COR-L47 (cell line): ENCODE data around the gene SLC30A1.
"Not testable (repeated sequence)": the region's sequence is repeated elsewhere in the genome, so short reads cannot be mapped to it uniquely, and the experiment has no call there.

Experiments
- DNase-seq: peaks from one replicate; lab custom pipeline; 2025; lab: John Stamatoyannopoulos, UW

Gene SLC30A1, protein sequence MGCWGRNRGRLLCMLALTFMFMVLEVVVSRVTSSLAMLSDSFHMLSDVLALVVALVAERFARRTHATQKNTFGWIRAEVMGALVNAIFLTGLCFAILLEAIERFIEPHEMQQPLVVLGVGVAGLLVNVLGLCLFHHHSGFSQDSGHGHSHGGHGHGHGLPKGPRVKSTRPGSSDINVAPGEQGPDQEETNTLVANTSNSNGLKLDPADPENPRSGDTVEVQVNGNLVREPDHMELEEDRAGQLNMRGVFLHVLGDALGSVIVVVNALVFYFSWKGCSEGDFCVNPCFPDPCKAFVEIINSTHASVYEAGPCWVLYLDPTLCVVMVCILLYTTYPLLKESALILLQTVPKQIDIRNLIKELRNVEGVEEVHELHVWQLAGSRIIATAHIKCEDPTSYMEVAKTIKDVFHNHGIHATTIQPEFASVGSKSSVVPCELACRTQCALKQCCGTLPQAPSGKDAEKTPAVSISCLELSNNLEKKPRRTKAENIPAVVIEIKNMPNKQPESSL

DNA sequence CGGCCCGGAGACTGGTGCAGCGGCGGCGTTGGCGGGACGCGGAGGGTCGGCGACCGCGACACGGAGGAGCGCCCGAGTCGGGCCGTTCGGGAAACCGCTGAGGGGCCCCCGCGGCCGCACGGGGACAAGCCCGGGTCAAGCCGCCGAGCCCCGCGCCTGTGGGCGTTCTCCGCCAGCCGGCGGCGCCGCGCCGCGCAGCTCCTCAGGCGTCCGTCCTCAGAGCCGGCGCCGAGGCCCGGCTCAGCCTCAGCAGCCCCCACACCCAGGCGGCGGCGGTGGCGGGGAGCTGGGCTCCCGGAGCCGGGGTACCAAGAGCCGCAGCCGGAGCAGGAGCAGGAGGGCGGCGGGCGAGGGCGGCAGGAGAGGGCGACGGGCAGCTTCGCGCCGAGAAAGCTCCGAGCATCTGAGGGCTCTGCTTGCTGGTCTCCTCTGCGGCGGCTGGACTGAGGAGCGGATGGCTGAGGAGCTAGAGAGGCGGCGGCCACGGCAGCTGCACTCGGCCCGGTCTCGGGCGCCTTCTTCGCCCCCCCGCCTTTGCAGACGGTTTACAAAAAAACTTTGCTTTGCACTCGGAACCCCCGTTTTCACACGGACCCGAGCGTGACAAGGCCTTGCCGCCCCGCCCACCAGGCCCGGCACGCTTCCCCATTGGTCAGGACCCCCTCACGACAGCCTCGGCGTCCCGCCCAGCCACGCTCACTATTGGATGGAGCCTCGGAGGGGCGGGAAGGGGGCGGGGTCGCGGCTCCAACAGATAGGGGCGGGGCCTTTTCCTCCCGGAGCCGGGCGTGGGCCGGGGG, at the start of gene SLC30A1:
Gene SLC30A1, minus strand, starts transcription at position 522 of the 800 bp plus-strand sequence. CDS start 549 bp downstream, outside the sequence.
- DNase-seq = peak; percentile 97

DNA sequence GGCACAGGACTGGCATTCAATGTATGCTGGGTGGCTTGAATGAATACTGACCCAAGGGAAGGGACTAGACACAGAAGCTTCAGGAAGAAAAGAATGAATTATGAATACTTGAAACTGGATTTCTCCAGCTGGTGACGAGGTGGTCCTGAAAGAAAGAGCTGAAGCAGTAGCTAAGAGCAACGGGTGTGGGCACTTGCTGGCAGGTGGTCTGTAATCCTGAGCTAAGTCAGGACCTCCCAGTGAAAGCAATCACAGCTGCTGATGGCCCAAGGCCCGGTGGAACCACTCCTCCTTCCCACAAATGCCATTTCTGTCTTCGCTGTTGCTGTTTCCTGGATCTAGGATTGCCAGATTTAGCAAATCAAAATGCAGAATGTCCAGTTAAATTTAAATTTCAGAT, 49.5 kb upstream of the SLC30A1 start:
- no peak for DNase-seq

DNA sequence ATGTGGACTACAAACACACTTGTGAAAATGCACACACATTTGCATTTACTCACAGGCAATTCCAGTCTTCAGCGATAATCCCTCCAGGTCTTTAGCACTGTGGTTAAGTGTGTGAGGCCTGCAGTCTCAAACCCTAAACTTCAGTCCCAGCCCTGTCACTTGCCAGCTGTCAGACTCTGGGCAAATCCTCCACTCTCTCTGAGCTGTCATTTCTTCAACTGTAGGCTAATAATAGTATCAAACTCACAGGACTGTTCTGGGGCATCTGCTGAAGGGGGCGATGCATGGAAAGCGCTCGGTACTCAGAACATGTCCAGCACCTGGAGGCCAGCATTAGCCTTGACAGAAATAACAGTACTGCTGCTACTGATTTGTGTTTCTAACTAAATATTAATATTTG, 48.3 kb upstream of the SLC30A1 start:
- DNase-seq = no peak

DNA sequence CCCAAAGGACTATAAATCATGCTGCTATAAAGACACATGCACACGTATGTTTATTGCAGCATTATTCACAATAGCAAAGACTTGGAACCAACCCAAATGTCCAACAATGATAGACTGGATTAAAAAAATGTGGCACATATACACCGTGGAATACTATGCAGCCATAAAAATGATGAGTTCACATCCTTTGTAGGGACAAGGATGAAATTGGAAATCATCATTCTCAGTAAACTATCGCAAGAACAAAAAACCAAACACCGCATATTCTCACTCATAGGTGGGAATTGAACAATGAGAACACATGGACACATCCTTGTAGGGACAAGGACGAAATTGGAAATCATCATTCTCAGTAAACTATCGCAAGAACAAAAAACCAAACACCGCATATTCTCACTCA, 46.9 kb upstream of the SLC30A1 start:
- DNase-seq = not testable (repeated sequence)

DNA sequence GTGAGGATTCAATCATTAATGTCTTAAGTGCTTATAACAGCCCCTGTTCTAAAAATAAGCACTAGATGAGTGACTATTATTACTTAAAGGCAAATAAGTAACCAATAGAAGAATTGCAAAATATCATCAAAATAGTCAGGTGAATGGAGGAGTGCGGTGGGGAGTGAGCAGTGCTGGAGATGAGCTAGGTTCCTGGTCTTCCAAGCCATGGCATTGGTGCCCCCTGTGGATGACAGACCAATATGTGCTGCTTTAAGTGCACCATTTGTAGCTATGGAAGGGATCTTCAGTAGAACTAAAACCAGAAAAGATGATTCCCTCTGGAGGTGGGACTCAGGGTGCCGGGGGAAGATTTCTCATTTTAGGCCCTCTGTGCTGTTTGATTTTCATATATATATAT, 46.1 kb upstream of the SLC30A1 start:
- no peak for DNase-seq

DNA sequence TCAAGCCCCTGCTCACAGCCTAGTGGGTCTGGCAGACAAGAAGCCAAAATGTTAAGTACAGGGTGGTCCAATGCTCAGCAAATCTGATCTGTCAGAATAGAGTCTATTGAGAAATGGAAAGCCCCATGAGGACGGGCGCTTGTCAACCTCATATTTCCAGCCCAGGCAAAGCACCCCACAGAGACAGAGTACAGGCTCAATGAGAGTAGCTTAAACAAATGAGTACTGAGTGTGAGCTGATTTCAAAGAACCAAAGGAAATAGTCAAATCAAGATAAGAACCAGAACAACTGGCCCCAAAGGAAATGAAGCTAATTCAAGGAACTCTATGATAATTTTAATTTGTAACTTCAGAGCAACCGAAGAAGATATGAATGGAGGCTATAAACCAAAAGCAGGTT, 44.6 kb upstream of the SLC30A1 start:
- DNase-seq = no peak

DNA sequence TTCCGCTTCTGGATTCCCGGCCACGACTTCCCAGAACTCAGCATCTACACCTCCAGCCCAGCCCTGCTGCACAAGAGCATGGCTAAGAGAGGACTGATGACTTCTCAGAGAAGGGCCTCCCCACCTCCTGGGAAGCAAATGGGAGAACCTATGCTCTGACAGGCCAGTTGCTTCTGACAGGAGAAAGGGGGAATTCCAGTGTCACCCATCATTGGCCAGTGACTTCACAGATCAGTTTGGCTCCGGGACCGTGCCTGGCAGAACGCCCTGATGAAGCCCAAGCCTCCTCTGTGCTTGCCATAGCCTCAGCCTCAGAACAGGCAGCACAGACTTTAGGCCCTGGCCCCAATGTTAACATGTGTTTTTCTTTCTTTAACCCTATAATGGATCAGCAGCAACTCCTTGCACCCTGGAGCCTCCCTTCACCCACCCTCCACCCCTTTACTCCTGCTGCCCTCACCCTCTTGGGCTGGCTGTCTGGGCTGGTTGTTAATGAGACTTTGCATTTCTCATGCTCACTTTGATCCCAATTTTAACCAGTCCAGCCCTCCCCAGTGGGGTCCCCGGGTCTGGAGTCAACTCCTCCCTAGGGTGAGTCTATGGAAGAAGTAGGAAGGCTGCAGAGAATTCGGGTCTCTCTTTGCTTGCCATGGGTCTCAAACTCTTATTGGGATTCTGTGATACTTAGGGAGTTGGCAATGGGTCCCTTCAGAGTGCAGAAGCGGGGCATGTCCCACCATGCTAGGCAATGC, 42.7 kb upstream of the SLC30A1 start:
- no peak for DNase-seq

DNA sequence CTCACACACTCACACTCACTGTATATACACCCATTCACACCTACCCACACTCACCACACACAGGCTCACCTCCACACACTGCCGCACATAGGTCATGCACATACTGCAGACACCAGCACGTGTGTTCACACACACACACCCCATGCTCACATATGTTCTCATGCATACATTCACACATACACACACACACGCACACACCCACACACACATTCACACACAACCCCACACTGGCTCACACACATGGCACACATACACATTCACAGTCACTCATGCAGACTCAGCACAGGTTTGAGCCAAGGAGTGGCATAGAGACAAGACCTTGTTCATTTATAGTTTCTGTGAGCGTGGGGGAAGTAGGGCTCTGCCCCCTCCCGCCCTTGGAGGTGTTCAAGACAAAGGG, 41.1 kb upstream of the SLC30A1 start:
- DNase-seq = no peak

DNA sequence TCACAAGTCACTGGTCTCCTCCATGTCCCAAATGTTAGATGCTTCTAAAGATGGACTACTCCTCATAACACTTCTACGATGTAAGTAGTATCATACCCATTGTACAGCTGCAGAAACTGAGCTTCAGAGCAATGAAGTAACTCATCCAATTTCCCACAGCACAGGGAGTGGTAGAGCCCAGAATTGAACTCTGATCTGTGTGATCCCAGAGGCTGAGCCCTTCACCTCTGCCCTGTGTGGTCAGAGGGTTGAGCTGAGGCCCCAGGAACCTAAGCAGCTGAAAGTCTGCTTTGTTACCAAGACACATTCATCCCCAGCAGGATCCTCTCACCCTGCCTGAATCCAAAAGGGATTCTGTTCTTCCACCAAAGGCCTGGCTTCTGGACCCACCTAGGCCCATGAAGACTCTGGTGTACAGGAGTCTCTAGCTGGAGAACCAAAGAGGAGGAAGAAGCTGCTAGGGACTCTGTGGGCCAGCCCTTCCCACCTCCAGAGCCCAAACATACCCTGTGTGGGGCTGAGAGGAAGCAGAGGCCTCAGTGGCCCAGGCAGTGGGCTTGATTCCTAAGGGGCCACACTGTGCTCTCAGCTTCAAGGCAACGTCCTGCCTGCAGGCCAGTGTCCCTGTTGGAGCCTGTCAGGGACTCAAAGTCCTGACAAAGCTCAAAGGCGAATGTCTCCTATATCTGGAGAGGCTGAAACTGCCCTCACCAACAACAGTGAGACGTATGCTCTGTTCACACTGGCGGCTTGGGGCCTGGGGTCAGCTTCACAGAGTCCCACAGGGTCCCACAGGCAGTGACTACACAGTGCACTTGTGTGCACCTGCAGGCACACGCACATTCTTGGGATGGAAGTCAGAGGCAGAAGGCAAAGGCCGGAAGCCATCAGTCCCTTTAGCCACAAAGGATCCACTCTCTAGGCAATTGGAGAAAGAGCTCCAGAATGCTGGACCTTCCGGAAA, 40.4 kb upstream of the SLC30A1 start:
- DNase-seq = no peak

DNA sequence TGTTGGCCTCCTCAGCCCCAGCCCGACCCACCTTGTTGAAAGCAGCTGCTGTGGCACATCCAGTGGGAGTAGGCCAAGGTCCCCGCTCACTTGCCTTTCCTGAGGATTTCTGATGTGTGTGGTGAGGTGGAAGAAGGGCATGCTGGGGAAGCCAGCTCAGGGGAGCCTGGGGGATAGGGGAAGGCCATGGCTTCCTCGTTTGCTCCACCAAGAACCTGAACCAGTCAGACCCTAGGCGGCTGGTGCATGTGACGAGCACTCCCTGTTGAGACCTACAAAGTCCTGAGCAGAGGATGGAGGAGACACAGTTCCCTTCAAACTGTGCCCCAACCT, 38.0 kb upstream of the SLC30A1 start:
- no peak for DNase-seq

DNA sequence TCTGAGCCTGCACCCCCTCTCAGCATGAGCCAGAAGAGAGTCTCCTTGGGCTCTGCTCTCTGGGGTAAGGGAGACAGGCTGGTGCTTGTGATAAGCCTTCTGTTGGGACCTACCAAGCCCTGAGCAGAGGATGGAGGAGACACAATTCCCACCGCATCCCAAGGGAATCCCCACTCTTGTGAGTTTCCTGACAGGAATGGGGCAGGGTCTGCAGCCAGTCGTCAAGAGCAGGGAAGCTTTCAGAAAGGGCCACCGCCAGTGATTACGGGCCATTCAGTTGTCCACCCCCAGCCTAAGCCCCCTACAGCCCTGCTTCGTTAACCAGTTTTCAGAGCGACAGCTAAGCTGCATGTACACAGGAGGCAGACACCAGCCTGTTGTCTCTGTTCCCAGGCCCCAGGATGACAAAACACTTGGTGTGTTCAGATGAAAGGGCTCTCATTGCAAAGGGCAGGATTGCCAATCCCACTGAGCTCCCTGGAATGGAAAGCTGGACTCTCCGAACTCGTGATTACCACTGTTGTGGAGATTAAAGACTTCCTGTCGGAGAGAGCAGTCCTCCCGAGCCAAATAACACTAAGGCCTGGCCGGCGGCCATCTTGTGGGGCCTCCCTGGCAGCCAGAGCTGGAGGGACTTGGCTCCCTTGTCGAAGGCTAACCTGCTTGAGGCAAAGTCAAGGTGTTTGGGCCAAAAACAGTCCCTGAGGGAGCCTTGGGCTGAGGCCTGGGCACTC, 37.4 kb upstream of the SLC30A1 start:
- DNase-seq = no peak

DNA sequence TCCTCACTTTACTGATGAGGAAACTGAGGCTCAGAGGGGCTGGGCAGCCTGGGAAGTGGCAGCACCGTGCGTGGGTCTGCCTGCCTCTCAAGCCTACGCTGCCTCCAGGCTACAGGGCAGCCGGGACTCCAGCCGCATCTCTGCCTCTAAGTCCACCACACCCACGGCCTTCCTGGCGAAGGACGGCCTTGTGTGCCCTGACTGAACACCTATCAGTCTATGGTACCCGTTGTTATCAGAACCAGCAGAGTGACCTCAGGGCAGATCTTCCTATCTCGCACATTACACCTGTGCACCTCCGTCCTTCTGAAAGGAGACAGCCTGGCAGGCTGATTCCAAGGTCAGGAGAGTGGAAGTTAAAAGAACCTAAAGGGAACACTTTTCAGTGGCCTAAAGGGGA, 35.7 kb upstream of the SLC30A1 start:
- no peak for DNase-seq

DNA sequence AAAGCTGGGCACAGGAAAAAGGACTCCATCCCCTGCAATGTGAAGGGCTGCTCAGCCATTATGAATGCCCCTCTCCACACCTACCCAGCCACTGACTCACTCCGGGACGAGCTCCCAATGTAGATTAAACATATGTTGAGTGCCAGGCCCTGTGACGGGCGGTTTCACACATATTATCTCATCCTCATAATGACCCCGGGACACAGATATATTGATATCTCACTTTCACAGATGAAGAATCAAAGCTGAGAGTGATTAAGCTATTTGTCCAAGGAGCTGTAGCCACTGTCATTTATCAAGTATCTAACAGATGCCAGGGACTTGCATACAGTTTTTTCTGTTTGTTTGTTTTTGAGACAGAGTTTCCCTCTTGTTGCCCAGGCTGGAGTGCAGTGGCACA, 35.0 kb upstream of the SLC30A1 start:
- DNase-seq = no peak

DNA sequence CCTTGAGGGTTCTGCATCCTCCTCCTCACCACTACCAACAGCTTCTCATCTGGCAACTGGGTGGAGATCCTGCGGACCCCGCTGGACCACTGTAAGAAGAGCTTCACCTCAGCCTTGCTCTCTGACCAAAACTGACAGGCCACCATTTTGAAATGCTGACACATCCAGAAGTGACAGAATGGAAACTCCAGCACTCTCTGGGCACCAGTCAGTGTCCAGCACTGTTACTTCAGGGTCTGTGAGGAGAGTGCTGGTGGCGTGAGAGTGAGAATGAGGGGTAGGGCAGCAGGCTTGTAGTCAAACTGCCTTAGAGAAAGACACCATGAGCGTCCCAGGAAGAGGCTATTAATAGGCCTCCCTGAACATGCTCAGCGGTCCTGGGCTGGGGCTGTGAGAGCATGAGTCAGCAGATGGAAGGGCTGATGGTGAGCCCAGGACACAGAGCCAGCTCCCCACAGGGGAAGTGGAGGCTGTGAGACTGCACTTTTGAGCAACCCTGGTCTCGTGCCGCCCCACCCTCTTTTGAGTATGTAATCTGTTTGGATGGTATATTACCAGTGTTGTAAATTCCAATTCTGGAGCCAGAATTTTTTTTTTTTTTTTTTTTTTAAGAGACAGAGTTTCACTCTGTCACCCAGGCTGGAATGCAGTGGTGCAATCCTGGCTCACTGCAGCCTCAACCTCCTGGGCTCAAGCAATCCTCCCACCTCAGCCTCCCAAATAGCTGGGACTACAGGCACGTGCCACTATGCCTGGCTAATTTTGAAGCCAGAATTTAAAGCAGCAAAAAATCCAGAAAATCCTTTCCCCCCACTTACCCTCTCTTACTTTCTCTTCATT, 34.4 kb upstream of the SLC30A1 start:
- DNase-seq = no peak

DNA sequence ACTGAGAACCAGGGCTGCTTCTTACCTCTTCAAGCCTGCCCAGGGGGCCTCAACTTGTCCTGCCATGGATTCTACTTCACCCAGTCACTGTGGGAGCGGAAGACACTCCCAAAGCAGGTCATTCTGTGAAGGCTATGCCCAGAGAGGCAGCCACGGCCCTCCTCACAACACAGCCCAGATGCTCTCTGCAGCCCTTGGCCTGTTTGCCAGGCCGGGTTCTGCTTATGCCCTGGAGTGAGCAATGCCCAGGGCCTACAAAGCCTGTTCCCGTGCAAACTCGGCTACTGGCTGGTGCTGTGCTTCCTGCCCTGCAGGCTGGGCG, 33.8 kb upstream of the SLC30A1 start:
- no peak for DNase-seq

DNA sequence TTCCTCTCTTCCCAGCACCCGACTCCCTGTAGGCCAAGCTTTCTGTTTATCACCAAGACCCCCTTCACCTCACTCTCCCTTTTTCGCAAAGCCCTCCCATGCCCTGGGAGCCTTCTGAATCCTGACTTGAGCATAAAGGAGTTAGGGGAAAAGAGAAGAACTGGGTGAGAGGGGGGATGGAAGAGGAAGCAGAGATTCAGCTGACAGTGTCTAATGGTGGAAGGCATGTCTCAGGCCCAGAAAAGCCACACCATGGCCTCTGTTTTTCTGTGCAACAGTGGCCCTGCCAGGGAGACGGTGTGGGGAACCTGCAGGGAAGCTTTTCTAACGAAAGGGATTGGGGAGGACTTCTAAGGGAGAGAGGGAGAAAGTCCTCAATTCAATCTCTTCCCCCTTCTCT, 32.9 kb upstream of the SLC30A1 start:
- no peak for DNase-seq

DNA sequence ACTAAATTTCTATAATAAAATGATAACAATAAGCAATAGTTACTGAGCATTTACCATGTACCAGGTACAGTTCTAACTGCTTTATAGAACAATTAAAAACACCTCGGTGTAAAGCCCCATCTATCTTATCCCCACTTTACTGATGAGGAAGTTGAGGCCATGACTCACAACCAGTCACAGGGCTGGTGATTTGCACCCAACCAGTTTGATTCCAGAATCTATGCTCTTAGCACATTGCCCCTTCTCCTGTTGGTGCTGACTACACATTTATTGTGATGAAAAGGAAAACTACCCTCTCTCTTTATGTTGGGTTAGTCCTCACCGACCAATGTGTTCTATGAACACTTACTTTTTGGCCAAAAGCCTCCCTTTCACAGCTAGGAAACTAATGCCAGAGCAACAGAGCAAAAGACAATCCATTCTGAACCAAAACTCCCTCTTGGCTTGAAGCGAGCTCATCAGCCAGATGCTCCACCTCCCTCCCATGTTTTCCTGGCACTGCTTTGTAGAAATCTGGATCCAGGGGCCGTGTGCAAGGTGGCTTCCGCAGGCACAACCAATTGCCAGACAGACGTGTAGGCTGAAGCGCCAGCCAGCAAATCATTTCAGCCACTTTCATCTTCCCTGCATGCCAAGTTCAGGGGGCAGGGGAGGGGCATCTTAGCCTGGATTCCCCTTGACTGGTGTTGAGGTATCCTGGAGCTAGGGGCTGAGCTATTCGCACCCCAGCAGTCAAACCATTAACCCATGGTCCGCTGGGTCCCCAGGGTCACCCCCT, 32.0 kb upstream of the SLC30A1 start:
- no peak for DNase-seq

DNA sequence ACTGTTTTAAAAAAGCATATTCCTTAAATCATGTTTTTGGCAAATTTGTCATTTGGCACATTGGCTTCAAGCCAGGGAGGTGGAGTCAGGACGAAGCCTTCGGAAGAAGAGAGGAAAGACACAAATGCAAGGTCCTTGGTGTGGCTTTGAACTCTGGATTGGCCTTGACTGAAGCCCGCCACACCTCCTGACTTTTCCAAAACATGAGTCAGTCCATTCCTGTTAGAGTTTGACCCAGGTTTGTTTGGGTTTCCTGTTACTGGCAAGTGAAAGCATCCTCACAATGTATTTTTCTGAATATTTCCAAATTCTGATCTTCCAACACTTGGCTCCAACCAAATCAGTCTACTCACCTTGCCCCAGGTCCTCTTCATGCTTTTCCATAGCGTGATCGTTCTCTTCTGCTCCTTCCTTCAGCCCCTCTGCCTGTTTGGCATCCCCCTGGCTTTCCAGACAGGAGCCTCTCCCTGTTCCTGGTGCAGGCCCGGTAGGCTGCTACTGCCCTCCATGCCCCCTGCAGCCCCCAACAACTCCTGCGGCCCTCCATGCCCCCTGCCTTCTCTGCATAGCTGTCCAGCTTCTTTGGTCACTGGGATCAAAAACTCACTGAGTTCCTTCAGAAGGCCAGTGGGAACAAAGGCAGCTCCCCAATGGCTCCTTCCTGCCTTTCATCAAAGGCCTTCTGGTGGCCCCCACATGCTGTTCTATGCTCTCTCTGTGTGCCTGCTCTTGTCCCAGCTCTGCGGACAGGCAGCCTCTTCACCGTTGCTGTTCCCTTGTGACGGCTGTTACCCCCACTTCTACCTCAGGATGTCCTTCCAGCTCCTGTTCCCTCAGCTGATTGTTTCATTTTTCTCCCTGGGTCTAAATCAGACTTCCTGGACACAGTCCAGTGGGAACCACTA, 30.4 kb upstream of the SLC30A1 start:
- no peak for DNase-seq
